HEK293 (cell line): Measurements from ENCODE around the gene KCNK6.
A peak's percentile ranks its signal among the peaks of the same experiment; 100 is the strongest.

Experiments used
- CTCF ChIA-PET: fragments of 350-600 bp; formaldehyde crosslinking; extraction: SDS; loops from one replicate; lab custom pipeline; 2021; ENCODE audit warnings: antibody characterized with exemption; lab: Yijun Ruan, JAX
- POLR2A ChIA-PET: fragments of 300-600 bp; formaldehyde crosslinking; extraction: SDS; loops from one replicate; lab custom pipeline; 2020; ENCODE audit warnings: antibody characterized with exemption, inconsistent platforms; lab: Yijun Ruan, JAX
- H3K27ac ChIP-seq: fragments of 200-500 bp; sonication (Bioruptor generic); 2 replicates; pipeline ENCODE4 v1.5.1; 2014; ENCODE audit warnings: low read depth, low read length, control low read depth, inconsistent platforms; ENCODE audit errors: extremely low read depth
- H3K36me3 ChIP-seq, 2 experiments: fragments of 200-500 bp in 1 of 2; sonication (Bioruptor generic) in 1 of 2; 1 replicate in 1 of 2; 2 replicates in 1 of 2; pipeline ENCODE4 v1.5.1; 2014 to 2017; ENCODE audit warnings: inconsistent platforms in 2 of 2, low read length in 2 of 2; ENCODE audit not compliant: control insufficient read depth in 2 of 2, insufficient read depth in 1 of 2
- H3K4me1 ChIP-seq: fragments of 200-500 bp; sonication (Bioruptor generic); 2 replicates; pipeline ENCODE4 v1.5.1; 2014; ENCODE audit warnings: mild to moderate bottlenecking, low read length, inconsistent platforms; ENCODE audit not compliant: control insufficient read depth, insufficient read depth
- H3K4me3 ChIP-seq: 2 replicates; pipeline ENCODE4 v1.5.1; 2011; ENCODE audit warnings: low read depth, mild to moderate bottlenecking, control low read depth, low read length, moderate library complexity
- H3K9me3 ChIP-seq: fragments of 200-500 bp; sonication (Bioruptor generic); 2 replicates; pipeline ENCODE4 v1.5.1; 2014; ENCODE audit warnings: low read depth, low read length, inconsistent platforms; ENCODE audit not compliant: control insufficient read depth, insufficient read depth
- HOXC10 ChIP-seq: sonication (generic); formaldehyde crosslinking; IDR thresholded peaks from 2 replicates; pipeline ENCODE4 v1.8.1; 2023; ENCODE audit warnings: mild to moderate bottlenecking, missing genetic modification reagents
- KLF9 ChIP-seq: fragments of 450-650 bp; formaldehyde crosslinking; IDR thresholded peaks from 2 replicates; pipeline ENCODE4 v1.5.1; 2016; ENCODE audit warnings: missing biosample characterization, missing genetic modification characterization, low read depth
- SCRT2 ChIP-seq: fragments of 450-650 bp; formaldehyde crosslinking; IDR thresholded peaks from 2 replicates; pipeline ENCODE4 v1.5.1; 2016; ENCODE audit warnings: missing biosample characterization, missing genetic modification characterization
- SP2 ChIP-seq: fragments of 450-650 bp; formaldehyde crosslinking; IDR thresholded peaks from 2 replicates; pipeline ENCODE4 v1.5.1; 2016; ENCODE audit warnings: missing biosample characterization, missing genetic modification characterization
- ZBTB7A ChIP-seq: fragments of 450-650 bp; formaldehyde crosslinking; IDR thresholded peaks from 2 replicates; pipeline ENCODE4 v1.5.1; 2016; ENCODE audit warnings: low read depth, missing biosample characterization, missing genetic modification characterization
- ZEB2 ChIP-seq: fragments of 450-650 bp; formaldehyde crosslinking; IDR thresholded peaks from 2 replicates; pipeline ENCODE4 v1.5.1; 2016; ENCODE audit warnings: missing biosample characterization, missing genetic modification characterization
- ZNF10 ChIP-seq: fragments of 450-650 bp; formaldehyde crosslinking; IDR thresholded peaks from 2 replicates; pipeline ENCODE4 v1.5.1; 2017; ENCODE audit warnings: missing biosample characterization, missing genetic modification characterization
- ZNF121 ChIP-seq: fragments of 450-650 bp; formaldehyde crosslinking; IDR thresholded peaks from 2 replicates; pipeline ENCODE4 v1.5.1; 2016; ENCODE audit warnings: missing biosample characterization, missing genetic modification characterization
- ZNF211 ChIP-seq: fragments of 450-650 bp; formaldehyde crosslinking; IDR thresholded peaks from 2 replicates; pipeline ENCODE4 v1.5.1; 2016; ENCODE audit warnings: low read depth, missing biosample characterization, missing genetic modification characterization
- ZNF596 ChIP-seq: fragments of 450-650 bp; IDR thresholded peaks from 2 replicates; pipeline ENCODE4 v1.5.0; 2018; ENCODE audit warnings: missing biosample characterization, mild to moderate bottlenecking, missing genetic modification characterization, moderate library complexity
- TF ChIP-seq, protein P1 (sequence below): fragments of 450-650 bp; formaldehyde crosslinking; IDR thresholded peaks from 2 replicates; pipeline ENCODE4 v1.5.1; 2016; ENCODE audit warnings: missing biosample characterization, missing genetic modification characterization, borderline replicate concordance
- TF ChIP-seq, protein P2 (sequence below): fragments of 450-650 bp; formaldehyde crosslinking; IDR thresholded peaks from 2 replicates; pipeline ENCODE4 v1.5.1; 2017; ENCODE audit warnings: missing biosample characterization, missing genetic modification characterization
- TF ChIP-seq, protein P3 (sequence below): fragments of 450-650 bp; formaldehyde crosslinking; IDR thresholded peaks from 2 replicates; pipeline ENCODE4 v1.5.1; 2016; ENCODE audit warnings: missing biosample characterization, missing genetic modification characterization
- TF ChIP-seq, protein P4 (sequence below): fragments of 450-650 bp; formaldehyde crosslinking; IDR thresholded peaks from 2 replicates; pipeline ENCODE4 v1.5.1; 2016; ENCODE audit warnings: missing biosample characterization, missing genetic modification characterization

KCNK6 gene

DNA sequence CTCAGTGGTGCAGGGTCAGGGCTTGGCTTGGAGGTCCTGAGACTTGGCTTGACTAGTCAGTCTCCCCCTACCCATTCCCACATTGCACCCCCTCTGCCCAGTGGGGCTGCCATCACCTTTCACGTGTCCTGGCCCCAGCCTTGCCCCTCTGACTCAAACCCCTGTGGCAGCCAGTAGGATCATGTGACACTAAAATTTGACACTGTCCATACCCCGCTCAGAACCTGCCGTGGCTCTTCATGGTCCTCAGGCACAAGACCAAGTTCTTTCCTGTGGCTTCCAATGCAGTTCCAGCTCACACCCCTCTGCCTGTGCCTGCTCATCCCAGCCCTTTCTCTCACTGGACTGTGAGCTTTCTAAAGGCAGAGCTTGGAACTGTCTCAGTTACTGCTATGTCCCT is 56.9 kb downstream of the KCNK6 start (continued):
- TF ChIP-seq, protein P1, sequence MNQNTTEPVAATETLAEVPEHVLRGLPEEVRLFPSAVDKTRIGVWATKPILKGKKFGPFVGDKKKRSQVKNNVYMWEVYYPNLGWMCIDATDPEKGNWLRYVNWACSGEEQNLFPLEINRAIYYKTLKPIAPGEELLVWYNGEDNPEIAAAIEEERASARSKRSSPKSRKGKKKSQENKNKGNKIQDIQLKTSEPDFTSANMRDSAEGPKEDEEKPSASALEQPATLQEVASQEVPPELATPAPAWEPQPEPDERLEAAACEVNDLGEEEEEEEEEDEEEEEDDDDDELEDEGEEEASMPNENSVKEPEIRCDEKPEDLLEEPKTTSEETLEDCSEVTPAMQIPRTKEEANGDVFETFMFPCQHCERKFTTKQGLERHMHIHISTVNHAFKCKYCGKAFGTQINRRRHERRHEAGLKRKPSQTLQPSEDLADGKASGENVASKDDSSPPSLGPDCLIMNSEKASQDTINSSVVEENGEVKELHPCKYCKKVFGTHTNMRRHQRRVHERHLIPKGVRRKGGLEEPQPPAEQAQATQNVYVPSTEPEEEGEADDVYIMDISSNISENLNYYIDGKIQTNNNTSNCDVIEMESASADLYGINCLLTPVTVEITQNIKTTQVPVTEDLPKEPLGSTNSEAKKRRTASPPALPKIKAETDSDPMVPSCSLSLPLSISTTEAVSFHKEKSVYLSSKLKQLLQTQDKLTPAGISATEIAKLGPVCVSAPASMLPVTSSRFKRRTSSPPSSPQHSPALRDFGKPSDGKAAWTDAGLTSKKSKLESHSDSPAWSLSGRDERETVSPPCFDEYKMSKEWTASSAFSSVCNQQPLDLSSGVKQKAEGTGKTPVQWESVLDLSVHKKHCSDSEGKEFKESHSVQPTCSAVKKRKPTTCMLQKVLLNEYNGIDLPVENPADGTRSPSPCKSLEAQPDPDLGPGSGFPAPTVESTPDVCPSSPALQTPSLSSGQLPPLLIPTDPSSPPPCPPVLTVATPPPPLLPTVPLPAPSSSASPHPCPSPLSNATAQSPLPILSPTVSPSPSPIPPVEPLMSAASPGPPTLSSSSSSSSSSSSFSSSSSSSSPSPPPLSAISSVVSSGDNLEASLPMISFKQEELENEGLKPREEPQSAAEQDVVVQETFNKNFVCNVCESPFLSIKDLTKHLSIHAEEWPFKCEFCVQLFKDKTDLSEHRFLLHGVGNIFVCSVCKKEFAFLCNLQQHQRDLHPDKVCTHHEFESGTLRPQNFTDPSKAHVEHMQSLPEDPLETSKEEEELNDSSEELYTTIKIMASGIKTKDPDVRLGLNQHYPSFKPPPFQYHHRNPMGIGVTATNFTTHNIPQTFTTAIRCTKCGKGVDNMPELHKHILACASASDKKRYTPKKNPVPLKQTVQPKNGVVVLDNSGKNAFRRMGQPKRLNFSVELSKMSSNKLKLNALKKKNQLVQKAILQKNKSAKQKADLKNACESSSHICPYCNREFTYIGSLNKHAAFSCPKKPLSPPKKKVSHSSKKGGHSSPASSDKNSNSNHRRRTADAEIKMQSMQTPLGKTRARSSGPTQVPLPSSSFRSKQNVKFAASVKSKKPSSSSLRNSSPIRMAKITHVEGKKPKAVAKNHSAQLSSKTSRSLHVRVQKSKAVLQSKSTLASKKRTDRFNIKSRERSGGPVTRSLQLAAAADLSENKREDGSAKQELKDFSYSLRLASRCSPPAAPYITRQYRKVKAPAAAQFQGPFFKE = no peak

DNA sequence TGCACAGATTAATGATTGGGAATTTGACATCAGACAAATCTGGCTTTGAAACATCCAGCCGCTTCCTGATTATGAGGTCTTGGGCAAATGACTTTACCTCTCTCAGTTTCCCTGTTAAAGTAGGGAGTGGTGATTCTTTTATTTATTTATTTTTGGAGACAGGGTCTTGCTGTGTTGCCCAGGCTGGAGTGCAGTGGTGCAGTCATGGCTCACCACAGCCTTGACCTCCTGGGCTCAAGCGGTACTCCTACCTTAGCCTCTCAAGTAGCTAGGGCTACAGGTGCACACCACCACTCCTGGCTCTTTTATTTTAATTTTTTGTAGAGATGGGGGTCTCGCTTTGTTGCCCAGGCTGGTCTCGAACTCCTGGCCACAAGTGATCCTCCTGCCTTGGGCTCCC is 57.4 kb downstream of the KCNK6 start:
- Histone ChIP-seq H3K4me3 (no peak overlapping the region), H3K36me3 (peaks cover 53 to 62% of the 10 kb centered on the region in 2 experiments), H3K27ac (no peak overlapping the region), H3K9me3 (no peaks in the 10 kb centered on the region), H3K4me1 (peaks cover 20% of the 10 kb centered on the region)
- ChIA-PET CTCF (interaction anchor here (0.8 to 4.0 kb wide), 2 partner anchors 10 to 26 kb away, joined by 4 to 37 read pairs; partner anchors contain the start of gene FAM98C), POLR2A (interaction anchor here (1.2 to 3.7 kb wide), 2 partner anchors 11 to 12 kb away, joined by 3 to 223 read pairs; partner anchors contain the start of genes GGN and SPRED3)
- TF ChIP-seq ZNF121 (tag by site-specific recombination) = peak; percentile 98
- TF ChIP-seq, protein P2, sequence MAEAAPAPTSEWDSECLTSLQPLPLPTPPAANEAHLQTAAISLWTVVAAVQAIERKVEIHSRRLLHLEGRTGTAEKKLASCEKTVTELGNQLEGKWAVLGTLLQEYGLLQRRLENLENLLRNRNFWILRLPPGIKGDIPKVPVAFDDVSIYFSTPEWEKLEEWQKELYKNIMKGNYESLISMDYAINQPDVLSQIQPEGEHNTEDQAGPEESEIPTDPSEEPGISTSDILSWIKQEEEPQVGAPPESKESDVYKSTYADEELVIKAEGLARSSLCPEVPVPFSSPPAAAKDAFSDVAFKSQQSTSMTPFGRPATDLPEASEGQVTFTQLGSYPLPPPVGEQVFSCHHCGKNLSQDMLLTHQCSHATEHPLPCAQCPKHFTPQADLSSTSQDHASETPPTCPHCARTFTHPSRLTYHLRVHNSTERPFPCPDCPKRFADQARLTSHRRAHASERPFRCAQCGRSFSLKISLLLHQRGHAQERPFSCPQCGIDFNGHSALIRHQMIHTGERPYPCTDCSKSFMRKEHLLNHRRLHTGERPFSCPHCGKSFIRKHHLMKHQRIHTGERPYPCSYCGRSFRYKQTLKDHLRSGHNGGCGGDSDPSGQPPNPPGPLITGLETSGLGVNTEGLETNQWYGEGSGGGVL = no peak
- TF ChIP-seq, protein P3, sequence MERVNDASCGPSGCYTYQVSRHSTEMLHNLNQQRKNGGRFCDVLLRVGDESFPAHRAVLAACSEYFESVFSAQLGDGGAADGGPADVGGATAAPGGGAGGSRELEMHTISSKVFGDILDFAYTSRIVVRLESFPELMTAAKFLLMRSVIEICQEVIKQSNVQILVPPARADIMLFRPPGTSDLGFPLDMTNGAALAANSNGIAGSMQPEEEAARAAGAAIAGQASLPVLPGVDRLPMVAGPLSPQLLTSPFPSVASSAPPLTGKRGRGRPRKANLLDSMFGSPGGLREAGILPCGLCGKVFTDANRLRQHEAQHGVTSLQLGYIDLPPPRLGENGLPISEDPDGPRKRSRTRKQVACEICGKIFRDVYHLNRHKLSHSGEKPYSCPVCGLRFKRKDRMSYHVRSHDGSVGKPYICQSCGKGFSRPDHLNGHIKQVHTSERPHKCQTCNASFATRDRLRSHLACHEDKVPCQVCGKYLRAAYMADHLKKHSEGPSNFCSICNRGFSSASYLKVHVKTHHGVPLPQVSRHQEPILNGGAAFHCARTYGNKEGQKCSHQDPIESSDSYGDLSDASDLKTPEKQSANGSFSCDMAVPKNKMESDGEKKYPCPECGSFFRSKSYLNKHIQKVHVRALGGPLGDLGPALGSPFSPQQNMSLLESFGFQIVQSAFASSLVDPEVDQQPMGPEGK (tag by site-specific recombination) = no peak
- no peak for TF ChIP-seq ZNF211 (tag by site-specific recombination)
- no peak for TF ChIP-seq ZNF10 (tag by site-specific recombination)
- TF ChIP-seq SCRT2 (tag by site-specific recombination) = peak; percentile 40; the same call in 1 of the 2 replicates
- TF ChIP-seq, protein P4, sequence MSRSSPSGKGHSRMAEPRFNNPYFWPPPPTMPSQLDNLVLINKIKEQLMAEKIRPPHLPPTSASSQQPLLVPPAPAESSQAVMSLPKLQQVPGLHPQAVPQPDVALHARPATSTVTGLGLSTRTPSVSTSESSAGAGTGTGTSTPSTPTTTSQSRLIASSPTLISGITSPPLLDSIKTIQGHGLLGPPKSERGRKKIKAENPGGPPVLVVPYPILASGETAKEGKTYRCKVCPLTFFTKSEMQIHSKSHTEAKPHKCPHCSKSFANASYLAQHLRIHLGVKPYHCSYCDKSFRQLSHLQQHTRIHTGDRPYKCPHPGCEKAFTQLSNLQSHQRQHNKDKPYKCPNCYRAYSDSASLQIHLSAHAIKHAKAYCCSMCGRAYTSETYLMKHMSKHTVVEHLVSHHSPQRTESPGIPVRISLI (tag by site-specific recombination) = no peak
- TF ChIP-seq ZBTB7A (tag by site-specific recombination) = no peak
- no peak for TF ChIP-seq KLF9
- no peak for TF ChIP-seq HOXC10 (CRISPR knock-in tag)
- TF ChIP-seq, all 188 proteins: peak for 2

DNA sequence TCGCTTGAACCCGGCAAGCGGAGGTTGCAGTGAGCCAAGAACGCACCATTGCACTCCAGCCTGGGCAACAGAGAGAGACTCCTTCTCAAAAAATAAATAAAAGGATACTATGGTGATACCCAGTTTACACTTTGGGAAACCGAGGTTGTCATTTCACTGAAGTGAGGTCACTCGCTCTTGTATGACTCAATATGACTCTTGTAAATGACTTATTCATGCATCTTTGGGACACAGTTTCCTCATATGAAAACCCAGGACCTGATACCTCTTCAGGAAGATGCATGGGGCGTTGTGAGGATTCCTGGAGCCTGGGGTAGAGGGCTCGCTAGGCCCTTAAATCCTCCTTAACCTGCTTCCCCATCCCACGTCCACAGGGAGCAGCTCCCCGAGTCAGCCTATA is 59.2 kb downstream of the KCNK6 start:
- TF ChIP-seq SP2 (tag by site-specific recombination) = no peak
- no peak for TF ChIP-seq ZNF596 (tag by site-specific recombination)
- TF ChIP-seq ZEB2 (tag by site-specific recombination) = no peak
- ChIA-PET CTCF (interaction anchor here (1.4 kb wide), 1 partner anchor 134 kb away, joined by 4 read pairs; no protein-coding TSS in a partner anchor), POLR2A (interaction anchor here (2.6 kb wide), 1 partner anchor 9 kb away, joined by 31 read pairs; the partner anchor contains the start of gene GGN)

More for the DNA sequence above, 59.2 kb downstream of the KCNK6 start:
- H3K4me1 ChIP-seq = peaks cover 17% of the 10 kb centered on the region
- H3K27ac ChIP-seq = no peak overlapping the region
- H3K4me3 ChIP-seq = no peak overlapping the region
- H3K36me3 ChIP-seq = peaks cover 71 to 79% of the 10 kb centered on the region in 2 experiments
- no peaks in the 10 kb centered on the region for H3K9me3 ChIP-seq
